Gastroesophageal sphincter (tissue), 4 donors: Measurements from ENCODE around the gene MYRIP. TPM values are rescaled to one million over a fixed set of nuclear protein-coding genes. Genes with fewer than 3 reads are reported as not detected.

Experiments used
- ATAC-seq: fragments of 150-250 bp; one replicate; pipeline ENCODE4 v1.9.1; 2016; ENCODE audit warnings: mild to moderate bottlenecking, moderate library complexity
- H3K27ac ChIP-seq, 4 donors: fragments of 200-600 bp; sonication (generic) in 3 of 4; 1 replicate in 3 of 4; 2 replicates in 1 of 4; pipeline ENCODE4 v1.5.1; 2016 to 2019
- H3K27me3 ChIP-seq: fragments of 200-600 bp; sonication (generic); one replicate; pipeline ENCODE4 v1.5.1; 2019
- H3K36me3 ChIP-seq, 2 donors: fragments of 200-600 bp; sonication (generic); one replicate each; pipeline ENCODE4 v1.5.1; 2019; ENCODE audit warnings: control low read depth in 1 of 2
- H3K4me1 ChIP-seq, 3 donors: fragments of 200-600 bp; sonication (generic); 1 replicate in 2 of 3; 2 replicates in 1 of 3; pipeline ENCODE4 v1.5.1; 2016 to 2019; ENCODE audit warnings: control low read depth in 2 of 3
- H3K4me3 ChIP-seq, 2 donors: fragments of 200-600 bp; sonication (generic); one replicate each; pipeline ENCODE4 v1.5.1; 2019; ENCODE audit warnings: mild to moderate bottlenecking in 1 of 2, moderate library complexity in 1 of 2
- H3K9me3 ChIP-seq, 3 donors: fragments of 200-600 bp; sonication (generic); one replicate each; pipeline ENCODE4 v1.5.1; 2017 to 2019; ENCODE audit warnings: control low read depth in 2 of 3
- CTCF ChIP-seq, 4 experiments: fragments of 200-600 bp in 2 of 4; fragments of 450-650 bp in 2 of 4; sonication (generic) in 1 of 4; IDR thresholded peaks; one replicate each; pipeline ENCODE4 v1.5.1; 2017 to 2019; ENCODE audit warnings: antibody characterized with exemption in 4 of 4, mild to moderate bottlenecking in 2 of 4, moderate library complexity in 2 of 4
- EP300 ChIP-seq: sonication (generic); formaldehyde crosslinking; IDR thresholded peaks from one replicate; pipeline ENCODE4 v1.6.1; 2017; ENCODE audit warnings: antibody characterized with exemption, mild to moderate bottlenecking
- POLR2A ChIP-seq, 2 donors: fragments of 450-650 bp; IDR thresholded peaks; one replicate each; pipeline ENCODE4 v1.6.1; 2017; ENCODE audit warnings: antibody characterized with exemption in 2 of 2, mild to moderate bottlenecking in 2 of 2, moderate library complexity in 1 of 2
- POLR2AphosphoS5 ChIP-seq: sonication (generic); formaldehyde crosslinking; IDR thresholded peaks from one replicate; pipeline ENCODE4 v1.6.1; 2017; ENCODE audit warnings: antibody characterized with exemption
- WGBS, 2 donors: methylation state at CpG; one replicate each; pipeline ENCODE4 v1.1.5; 2018; ENCODE audit warnings: low coverage in 1 of 2; 5-methylcytosine and 5-hydroxymethylcytosine counted together
- total RNA-seq, 4 donors: library from RNA; depleted of rRNA; stranded (reverse); fragments of >200 nt; gene quantifications; one replicate each; pipeline ENCODE4 v1.1.0, GENCODE V29; 2016

MYRIP gene
- total RNA-seq, 4 donors from 2014 or later = 3.7 to 6.4 (median 5.0) TPM

- no peak for TF ChIP-seq EP300
- no peak for TF ChIP-seq POLR2A (IDR thresholded peaks at IDR 0.05)
- no peak for TF ChIP-seq POLR2AphosphoS5
- no peak for TF ChIP-seq CTCF (IDR thresholded peaks at IDR 0.05)
- Histone ChIP-seq H3K4me1 (no peaks in the 10 kb centered on the region), H3K9me3 (no peaks in the 10 kb centered on the region), H3K27ac (no peak overlapping the region), H3K27me3 (no peaks in the 10 kb centered on the region), H3K36me3 (no peaks in the 10 kb centered on the region), H3K4me3 (no peak overlapping the region)
- WGBS, 2 donors = 65% methylated on average over 3 of the region's 3 CpGs; no CpG with 5 or more reads in 1 of the 2 donors
- ATAC-seq = no peak
Measured at GRCh38 chr3:40192628-40193027, 383.2 kb downstream of the MYRIP start.

GRCh38 chr3:40196966-40197365 is 387.6 kb downstream of the MYRIP start:
- no peak for TF ChIP-seq CTCF (IDR thresholded peaks at IDR 0.05)
- TF ChIP-seq EP300 = no peak
- TF ChIP-seq POLR2A (IDR thresholded peaks at IDR 0.05) = no peak
- TF ChIP-seq POLR2AphosphoS5 = no peak
- 20 to 89% methylated on average over 1 to 7 of the region's 9 CpGs for WGBS, 2 donors
- Histone ChIP-seq H3K36me3 (no peaks in the 10 kb centered on the region), H3K9me3 (no peaks in the 10 kb centered on the region), H3K27ac (no peak overlapping the region), H3K4me1 (no peaks in the 10 kb centered on the region), H3K27me3 (no peaks in the 10 kb centered on the region), H3K4me3 (no peak overlapping the region)
- ATAC-seq = no peak

GRCh38 chr3:40200692-40201316 is 391.4 kb downstream of the MYRIP start:
- TF ChIP-seq POLR2A (IDR thresholded peaks at IDR 0.05) (no peak), POLR2AphosphoS5 (no peak), EP300 (no peak), CTCF (IDR thresholded peaks at IDR 0.05) (no peak)
- Histone ChIP-seq H3K27ac (no peak overlapping the region), H3K36me3 (no peaks in the 10 kb centered on the region), H3K27me3 (no peaks in the 10 kb centered on the region), H3K4me3 (no peak overlapping the region), H3K9me3 (no peaks in the 10 kb centered on the region), H3K4me1 (no peaks in the 10 kb centered on the region)
- 67 to 95% methylated on average over 4 to 5 of the region's 6 CpGs for WGBS, 2 donors
- no peak for ATAC-seq

GRCh38 chr3:40201770-40202169 is 392.4 kb downstream of the MYRIP start:
- no peaks in the 10 kb centered on the region for H3K36me3 ChIP-seq
- 40 to 86% methylated on average over 1 to 3 of the region's 3 CpGs for WGBS, 2 donors
- H3K4me3 ChIP-seq = no peak overlapping the region
- H3K27me3 ChIP-seq = no peaks in the 10 kb centered on the region
- no peak overlapping the region for H3K27ac ChIP-seq
- H3K4me1 ChIP-seq = no peaks in the 10 kb centered on the region
- no peaks in the 10 kb centered on the region for H3K9me3 ChIP-seq
- TF ChIP-seq POLR2AphosphoS5 (no peak), POLR2A (IDR thresholded peaks at IDR 0.05) (no peak), EP300 (no peak), CTCF (IDR thresholded peaks at IDR 0.05) (no peak)
- ATAC-seq = no peak

- Histone ChIP-seq H3K4me1 (no peaks in the 10 kb centered on the region), H3K36me3 (peaks cover 0 to 17% of the 10 kb centered on the region in 2 donors), H3K4me3 (no peak overlapping the region), H3K9me3 (no peaks in the 10 kb centered on the region), H3K27me3 (no peaks in the 10 kb centered on the region), H3K27ac (no peak overlapping the region)
- no peak for TF ChIP-seq EP300
- TF ChIP-seq CTCF (IDR thresholded peaks at IDR 0.05) = no peak
- no peak for TF ChIP-seq POLR2AphosphoS5
- no peak for TF ChIP-seq POLR2A (IDR thresholded peaks at IDR 0.05)
- no peak for ATAC-seq
- WGBS, 2 donors = 68 to 80% methylated on average over 1 to 2 of the region's 2 CpGs
Measured at GRCh38 chr3:40206522-40206921, 397.1 kb downstream of the MYRIP start.
